Common myeloid progenitor, CD34-positive (primary cell): ENCODE data around the gene SP6.

Experiments used
- CTCF ChIA-PET: fragments of 350-600 bp; sonication (Branson Sonifier 250); formaldehyde crosslinking; loops from one replicate; lab custom pipeline; 2021; ENCODE audit warnings: antibody characterized with exemption; lab: Charles Lee
- POLR2A ChIA-PET: fragments of 350-600 bp; sonication (Branson Sonifier 250); formaldehyde crosslinking; loops from one replicate; lab custom pipeline; 2021; ENCODE audit warnings: antibody characterized with exemption; lab: Charles Lee
- DNase-seq, 3 donors: peaks; one replicate each; pipeline versions ENCODE4 v3.0.0 to v3.0.0-alpha.2; 2013
- H3K27ac ChIP-seq, 2 experiments: 1 replicate in 1 of 2; 2 replicates in 1 of 2; pipeline ENCODE4 v1.7.0; 2013; ENCODE audit warnings: inconsistent platforms in 2 of 2, low read length in 2 of 2, mild to moderate bottlenecking in 2 of 2, low read depth in 1 of 2, moderate library complexity in 1 of 2; ENCODE audit not compliant: severe bottlenecking in 2 of 2, insufficient read depth in 1 of 2, poor library complexity in 1 of 2
- H3K27me3 ChIP-seq, 5 experiments: replicated peaks in 2 of 5; 1 replicate in 3 of 5; 2 replicates in 2 of 5; pipeline versions ENCODE4 v1.6.1 to v1.7.0; 2013; ENCODE audit warnings: low read length in 4 of 5, mild to moderate bottlenecking in 2 of 5, moderate library complexity in 2 of 5, inconsistent platforms in 1 of 5; ENCODE audit not compliant: insufficient read depth in 5 of 5, control insufficient read depth in 4 of 5
- H3K36me3 ChIP-seq, 4 experiments: 1 replicate in 2 of 4; 2 replicates in 2 of 4; pipeline versions ENCODE4 v1.6.1 to v1.7.0; 2013; ENCODE audit warnings: low read length in 3 of 4, control low read depth in 1 of 4, mild to moderate bottlenecking in 1 of 4; ENCODE audit not compliant: control insufficient read depth in 4 of 4, insufficient read depth in 4 of 4
- H3K4me1 ChIP-seq, 4 experiments: 1 replicate in 3 of 4; 2 replicates in 1 of 4; pipeline versions ENCODE4 v1.6.1 to v1.7.1; 2013; ENCODE audit warnings: low read length in 3 of 4, mild to moderate bottlenecking in 3 of 4, control low read depth in 1 of 4, inconsistent platforms in 1 of 4, moderate library complexity in 1 of 4; ENCODE audit not compliant: control insufficient read depth in 4 of 4, insufficient read depth in 4 of 4; ENCODE audit errors: control extremely low read depth in 1 of 4
- H3K4me3 ChIP-seq, 7 experiments: 1 replicate in 4 of 7; 2 replicates in 3 of 7; pipeline versions ENCODE4 v1.5.1 to v1.7.0; 2013; ENCODE audit warnings: mild to moderate bottlenecking in 7 of 7, low read length in 6 of 7, moderate library complexity in 6 of 7, inconsistent platforms in 2 of 7, low read depth in 2 of 7, control low read depth in 1 of 7; ENCODE audit not compliant: insufficient read depth in 4 of 7, control insufficient read depth in 1 of 7; ENCODE audit errors: extremely low read depth in 1 of 7
- H3K9me3 ChIP-seq, 5 experiments: 1 replicate in 4 of 5; 2 replicates in 1 of 5; pipeline versions ENCODE4 v1.6.1 to v1.7.1; 2013; ENCODE audit warnings: low read length in 4 of 5, mild to moderate bottlenecking in 2 of 5, inconsistent platforms in 1 of 5, low read depth in 1 of 5, moderate library complexity in 1 of 5; ENCODE audit not compliant: control insufficient read depth in 4 of 5, insufficient read depth in 2 of 5; ENCODE audit errors: control extremely low read depth in 1 of 5
- WGBS: methylation state at CpG from one replicate; pipeline ENCODE4 v1.1.5; 2013; ENCODE audit not compliant: insufficient coverage; 5-methylcytosine and 5-hydroxymethylcytosine counted together

Gene SP6

DNA sequence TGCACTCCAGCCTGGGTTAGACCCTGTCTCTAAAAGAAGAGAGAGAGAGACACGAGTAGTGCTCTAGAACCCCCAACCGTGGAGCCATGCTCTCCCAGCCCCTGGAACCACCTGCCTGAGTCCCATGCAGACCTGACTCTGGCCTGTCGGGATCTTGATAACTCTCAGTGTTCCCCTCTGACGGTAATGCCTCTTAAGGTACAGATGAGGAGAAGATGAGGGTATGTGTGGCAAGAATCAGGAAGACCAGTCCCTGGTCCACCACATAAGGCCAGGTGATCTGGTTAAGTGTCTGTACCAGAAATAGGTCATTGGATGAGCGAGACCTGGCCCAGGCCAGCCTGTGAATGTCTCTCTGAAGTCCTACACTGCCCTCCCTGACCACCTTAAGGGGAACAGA is 47.8 kb downstream of the SP6 start:
- CTCF ChIA-PET = interaction anchor here (1.2 kb wide), 1 partner anchor 9 kb away, joined by 3 read pairs; no protein-coding TSS in a partner anchor
- Histone ChIP-seq H3K36me3 (peaks cover 0 to 15% (median 10%) of the 10 kb centered on the region in 4 experiments), H3K27ac (no peak overlapping the region), H3K4me3 (no peak overlapping the region), H3K9me3 (no peaks in the 10 kb centered on the region), H3K4me1 (no peaks in the 10 kb centered on the region), H3K27me3 (peaks cover 0 to 5% (median 0%) of the 10 kb centered on the region in 5 experiments)
- WGBS = 78% methylated on average over 3 of the region's 5 CpGs
- no peak for DNase-seq
- POLR2A ChIA-PET = no interaction called here

DNA sequence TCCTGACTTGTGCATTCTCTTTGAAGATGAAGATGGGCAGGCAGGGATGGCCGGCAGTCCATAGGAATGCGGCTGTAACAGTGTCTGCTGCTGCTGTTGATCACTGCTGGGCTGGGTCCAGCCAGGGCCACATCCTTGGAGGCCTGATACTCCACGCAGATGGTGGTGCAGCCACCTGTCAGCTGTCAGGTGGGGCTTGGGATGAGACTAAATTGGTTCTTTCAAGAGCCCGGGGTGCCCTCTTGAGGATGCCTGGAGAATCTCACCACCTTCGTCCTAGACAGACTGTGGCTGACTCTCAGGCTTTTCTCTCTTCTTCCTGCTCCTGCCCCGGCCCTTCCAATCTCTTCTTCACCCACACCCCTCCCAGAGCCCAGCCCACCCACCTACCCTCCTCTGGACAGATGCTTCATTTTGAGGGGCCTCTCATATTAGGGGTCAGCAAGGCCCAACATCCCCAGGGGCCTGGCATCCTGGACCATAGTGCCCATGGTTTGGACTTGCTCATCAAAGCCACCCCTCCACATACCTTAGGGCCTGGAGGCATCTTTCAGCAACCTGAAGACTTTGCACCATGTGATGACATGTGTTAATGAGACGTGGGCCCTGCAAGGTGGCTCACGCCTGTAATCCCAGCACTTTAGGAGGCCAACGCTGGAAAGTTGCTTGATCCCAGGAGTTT is 48.5 kb downstream of the SP6 start:
- no peak overlapping the region for H3K27ac ChIP-seq
- peaks cover 0 to 7% (median 4%) of the 10 kb centered on the region in 4 experiments for H3K36me3 ChIP-seq
- POLR2A ChIA-PET = no interaction called here
- H3K27me3 ChIP-seq = peaks cover 0 to 5% (median 0%) of the 10 kb centered on the region in 5 experiments
- no peaks in the 10 kb centered on the region for H3K9me3 ChIP-seq
- H3K4me1 ChIP-seq = no peaks in the 10 kb centered on the region
- CTCF ChIA-PET = interaction anchor here (1.2 to 2.0 kb wide), 6 partner anchors 9 to 122 kb away, joined by 3 to 6 read pairs (median 4); no protein-coding TSS in a partner anchor
- H3K4me3 ChIP-seq = no peak overlapping the region
- peak; percentile 33 to 56 (median 50) for DNase-seq
- 43% methylated on average over 8 of the region's 9 CpGs for WGBS

DNA sequence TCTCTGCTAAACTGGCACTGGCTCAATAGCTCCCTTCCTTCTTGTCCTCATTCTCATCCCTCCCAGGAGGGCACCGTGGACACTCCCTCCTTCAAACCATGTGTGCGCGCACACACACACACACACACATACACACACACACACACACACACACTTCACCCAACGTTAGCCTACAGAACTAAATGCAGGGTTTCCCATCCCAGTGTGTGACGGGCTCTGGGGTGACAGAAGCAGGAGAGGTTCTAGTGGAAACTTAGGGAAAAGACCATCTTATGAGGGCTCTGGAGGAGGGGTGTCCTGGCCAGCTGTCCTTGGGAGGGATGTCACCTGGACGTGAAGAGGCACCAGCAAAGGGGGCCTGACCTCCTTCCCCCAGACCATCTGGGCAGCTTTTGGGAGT is 49.1 kb downstream of the SP6 start:
- Histone ChIP-seq H3K9me3 (no peaks in the 10 kb centered on the region), H3K36me3 (peaks cover 0 to 2% (median under 1%) of the 10 kb centered on the region in 4 experiments), H3K27ac (no peak overlapping the region), H3K4me3 (no peak overlapping the region), H3K27me3 (peaks cover 0 to 5% (median 0%) of the 10 kb centered on the region in 5 experiments), H3K4me1 (no peaks in the 10 kb centered on the region)
- ChIA-PET CTCF (interaction anchor here (0.9 to 2.0 kb wide), 8 partner anchors 9 to 144 kb away, joined by 3 to 6 read pairs (median 4); no protein-coding TSS in a partner anchor), POLR2A (no interaction called here)
- 67% methylated on average over 2 of the region's 6 CpGs for WGBS
- DNase-seq = no peak

DNA sequence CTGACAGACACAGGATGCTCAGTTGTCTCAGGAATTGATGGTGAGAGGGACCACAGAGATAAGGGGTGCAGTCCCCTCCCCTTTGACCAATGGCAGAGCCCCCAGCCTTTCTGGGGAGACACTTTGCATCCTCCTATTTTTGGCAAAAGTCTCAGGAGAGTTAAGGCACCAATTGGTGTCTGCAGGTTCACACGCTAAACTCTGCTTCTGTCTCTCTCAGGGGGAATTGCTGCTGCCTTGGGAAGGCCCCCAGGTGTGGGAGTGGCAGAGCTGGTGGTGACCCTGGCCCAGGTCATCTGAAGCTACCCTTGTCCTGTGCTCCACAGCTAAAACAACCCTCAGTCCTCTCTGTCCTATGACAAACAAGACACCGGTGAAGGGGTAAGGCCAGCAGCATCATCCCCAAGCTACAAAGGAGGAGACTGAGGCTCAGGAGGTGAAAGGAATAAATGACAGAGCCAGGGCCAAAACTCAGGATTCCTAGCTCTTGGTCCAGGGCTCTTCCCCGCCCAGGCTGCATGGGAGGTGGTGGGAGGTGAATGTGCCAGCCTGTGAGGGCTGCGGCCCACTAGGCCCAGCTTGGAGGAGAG is 49.7 kb downstream of the SP6 start:
- POLR2A ChIA-PET = no interaction called here
- no peak for DNase-seq

DNA sequence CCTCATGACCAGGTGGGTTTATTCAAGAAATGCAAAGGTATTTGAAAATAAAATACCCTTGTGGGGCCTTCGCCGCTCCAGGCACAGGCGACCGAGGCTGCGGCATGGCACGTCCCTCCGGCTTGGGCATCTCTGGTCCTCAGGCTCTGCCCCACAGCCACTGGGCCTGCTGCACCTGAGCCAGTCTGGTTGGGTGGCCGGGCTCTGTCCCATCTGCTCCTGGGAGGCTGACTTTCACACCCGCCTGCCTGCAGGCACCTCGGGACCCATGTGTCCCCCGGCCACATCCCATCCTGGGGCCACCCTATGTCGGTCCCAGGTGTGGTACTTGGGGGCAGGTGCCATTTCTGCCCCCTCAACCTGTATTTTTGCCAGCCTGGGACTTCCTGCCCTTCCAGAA is 50.3 kb downstream of the SP6 start:
- no peak overlapping the region for H3K27ac ChIP-seq

More for the DNA sequence above, 49.7 kb downstream of the SP6 start:
- 90% methylated on average over 3 of the region's 4 CpGs for WGBS
- no peak overlapping the region for H3K27ac ChIP-seq
- no peaks in the 10 kb centered on the region for H3K36me3 ChIP-seq
- no peak overlapping the region for H3K4me3 ChIP-seq
- H3K9me3 ChIP-seq = no peaks in the 10 kb centered on the region
- H3K4me1 ChIP-seq = no peaks in the 10 kb centered on the region
- peaks cover 0 to 5% (median 0%) of the 10 kb centered on the region in 5 experiments for H3K27me3 ChIP-seq
- CTCF ChIA-PET = interaction anchor here (0.6 to 2.0 kb wide), 11 partner anchors 9 to 144 kb away, joined by 3 to 6 read pairs (median 4); no protein-coding TSS in a partner anchor

DNA sequence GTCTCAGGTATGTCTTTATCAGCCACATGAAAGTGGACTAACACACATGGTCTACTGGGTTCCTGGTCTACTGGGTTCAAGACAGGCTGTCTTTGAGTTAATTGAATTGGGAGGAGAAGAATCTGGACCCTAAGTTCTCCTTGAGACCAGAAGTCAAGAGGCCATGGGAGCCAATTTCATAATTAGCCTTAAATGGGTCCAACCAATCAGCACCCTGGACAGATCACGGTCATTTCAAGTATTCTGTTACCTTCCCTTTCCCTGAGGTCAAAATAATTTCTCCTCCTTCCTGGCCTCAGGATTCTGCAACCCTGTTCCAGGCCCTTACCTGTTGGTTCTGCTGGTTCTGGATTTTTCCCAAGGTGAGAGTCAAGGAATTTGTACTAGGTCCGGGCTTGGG is 53.2 kb downstream of the SP6 start:
- Histone ChIP-seq H3K4me3 (no peak overlapping the region), H3K4me1 (no peaks in the 10 kb centered on the region), H3K36me3 (no peaks in the 10 kb centered on the region), H3K27me3 (peaks cover 0 to 21% (median 6%) of the 10 kb centered on the region in 5 experiments), H3K27ac (no peak overlapping the region), H3K9me3 (no peaks in the 10 kb centered on the region)
- POLR2A ChIA-PET = no interaction called here
- peak in 1 of 3 donors; percentile 18 for DNase-seq
- CTCF ChIA-PET = interaction anchor here (0.7 to 1.1 kb wide), 4 partner anchors 13 to 97 kb away, joined by 3 to 4 read pairs (median 3); partner anchors contain the start of gene OSBPL7
- WGBS = 60% methylated on average over 1 of the region's 2 CpGs

More for the DNA sequence above, 50.3 kb downstream of the SP6 start:
- Histone ChIP-seq H3K4me1 (no peaks in the 10 kb centered on the region), H3K27me3 (peaks cover 0 to 5% (median 0%) of the 10 kb centered on the region in 5 experiments), H3K4me3 (no peak overlapping the region), H3K36me3 (no peaks in the 10 kb centered on the region), H3K9me3 (no peaks in the 10 kb centered on the region)
- DNase-seq = no peak
- ChIA-PET CTCF (interaction anchor here (0.7 to 2.0 kb wide), 8 partner anchors 8 to 143 kb away, joined by 3 to 6 read pairs (median 4); no protein-coding TSS in a partner anchor), POLR2A (no interaction called here)
- 89% methylated on average over 12 of the region's 12 CpGs for WGBS
